Epidermal melanocyte (primary cell): ENCODE measurements around the gene ATXN7L1.
A peak's percentile ranks its signal among the peaks of the same experiment; 100 is the strongest.
"Not testable (repeated sequence)": the region's sequence is repeated elsewhere in the genome, so short reads cannot be mapped to it uniquely, and the experiment has no call there.

Experiments used
- DNase-seq: peaks from one replicate; pipeline ENCODE4 v3.0.0; 2011; ENCODE audit warnings: low spot score; ENCODE audit not compliant: insufficient read length

The ATXN7L1 gene

GRCh38 chr7:105861224-105861623 lies 15.2 kb downstream of the ATXN7L1 start:
- no peak for DNase-seq

GRCh38 chr7:105860793-105861192 lies 15.6 kb downstream of the ATXN7L1 start:
- DNase-seq = no peak

GRCh38 chr7:105857009-105857952 lies 19.1 kb downstream of the ATXN7L1 start:
- DNase-seq = no peak

- DNase-seq = no peak
Observed at GRCh38 chr7:105854498-105854897, 21.9 kb downstream of the ATXN7L1 start.

DNA sequence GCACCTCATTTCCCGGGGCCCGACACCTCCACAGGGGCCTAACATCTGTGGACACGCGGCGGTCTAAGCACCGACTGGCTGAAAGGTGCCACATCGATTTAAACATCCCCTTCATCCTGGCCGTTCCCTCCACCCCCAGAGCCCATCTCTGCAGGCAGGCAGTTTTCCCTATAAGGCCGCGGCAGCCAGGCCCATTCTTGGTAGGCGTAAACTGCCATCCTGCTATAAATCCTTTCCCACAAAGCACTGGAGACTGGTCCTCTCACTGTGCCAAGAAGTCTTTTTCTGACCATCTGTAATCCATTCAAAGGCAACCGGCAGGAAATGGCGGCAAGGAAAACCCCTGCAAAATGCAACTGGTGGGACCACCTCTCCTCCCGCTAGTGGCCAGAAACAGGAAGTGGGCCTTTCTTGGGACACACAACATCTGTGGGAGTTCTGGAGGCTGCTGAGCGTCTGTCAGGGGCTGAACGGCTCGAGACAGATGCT lies 22.4 kb downstream of the ATXN7L1 start:
- no peak for DNase-seq

GRCh38 chr7:105851064-105851463 lies 25.3 kb downstream of the ATXN7L1 start:
- DNase-seq = no peak

- no peak for DNase-seq
Observed at GRCh38 chr7:105849122-105849855, 27.1 kb downstream of the ATXN7L1 start.

DNA sequence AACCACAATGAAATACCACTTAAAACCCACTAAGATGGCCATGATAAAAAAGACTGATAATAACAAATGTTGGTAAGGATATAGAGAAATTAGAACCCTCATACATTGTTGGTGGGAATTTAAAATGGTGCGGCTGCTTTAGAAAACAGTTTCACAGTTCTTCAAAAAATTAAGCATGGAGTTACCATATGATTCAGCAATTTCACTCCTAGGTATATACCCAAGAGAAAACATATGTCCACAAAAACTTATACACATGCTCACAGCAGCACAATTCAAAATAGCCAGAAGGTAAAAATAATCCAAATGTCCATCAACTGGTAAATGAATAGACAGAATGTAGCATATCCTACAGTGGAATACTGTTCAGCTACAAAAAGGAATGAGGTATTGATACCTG lies 30.0 kb downstream of the ATXN7L1 start:
- DNase-seq = no peak

- DNase-seq = not testable (repeated sequence)
Observed at GRCh38 chr7:105844681-105845080, 31.7 kb downstream of the ATXN7L1 start.

- DNase-seq = no peak
Observed at GRCh38 chr7:105841866-105842265, 34.5 kb downstream of the ATXN7L1 start.

DNA sequence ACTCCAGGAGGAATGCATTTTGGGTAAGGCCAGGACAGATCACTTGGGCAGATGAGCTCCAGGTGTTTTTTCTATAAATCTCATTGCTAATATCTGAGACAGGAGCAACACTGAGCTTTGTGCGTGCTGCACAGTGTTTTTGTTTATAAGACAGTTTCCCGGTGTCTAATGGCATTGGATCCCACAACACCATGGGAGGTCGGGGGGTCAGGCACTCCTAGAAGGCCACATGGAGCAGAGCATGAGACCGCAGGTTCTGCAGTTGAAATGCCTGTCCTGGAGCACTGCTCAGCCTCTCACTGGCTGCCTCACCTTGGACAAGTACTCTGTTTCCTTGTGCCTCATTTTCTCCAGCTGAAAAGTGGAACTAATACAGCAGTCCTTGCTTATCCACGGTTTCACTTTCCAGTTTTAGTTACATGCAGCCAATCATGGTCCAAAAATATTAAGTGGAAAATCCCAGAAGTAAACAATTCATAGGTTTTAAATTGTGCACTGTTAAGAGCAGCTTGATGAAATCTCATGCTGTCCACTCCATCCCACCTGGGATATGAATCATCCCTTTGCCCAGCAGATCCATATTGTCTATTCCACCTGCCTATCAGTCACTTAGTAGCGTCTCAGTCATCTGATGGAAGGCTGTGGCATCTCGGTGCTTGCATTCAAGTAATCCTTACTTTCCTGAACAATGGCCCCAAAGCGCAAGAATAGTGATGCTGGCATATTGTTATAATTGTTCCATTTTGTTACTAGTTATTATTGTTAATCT lies 35.2 kb downstream of the ATXN7L1 start:
- DNase-seq = no peak

- DNase-seq = no peak
Observed at GRCh38 chr7:105839266-105839665, 37.1 kb downstream of the ATXN7L1 start.

GRCh38 chr7:105838627-105839231 lies 37.7 kb downstream of the ATXN7L1 start:
- DNase-seq = no peak

DNA sequence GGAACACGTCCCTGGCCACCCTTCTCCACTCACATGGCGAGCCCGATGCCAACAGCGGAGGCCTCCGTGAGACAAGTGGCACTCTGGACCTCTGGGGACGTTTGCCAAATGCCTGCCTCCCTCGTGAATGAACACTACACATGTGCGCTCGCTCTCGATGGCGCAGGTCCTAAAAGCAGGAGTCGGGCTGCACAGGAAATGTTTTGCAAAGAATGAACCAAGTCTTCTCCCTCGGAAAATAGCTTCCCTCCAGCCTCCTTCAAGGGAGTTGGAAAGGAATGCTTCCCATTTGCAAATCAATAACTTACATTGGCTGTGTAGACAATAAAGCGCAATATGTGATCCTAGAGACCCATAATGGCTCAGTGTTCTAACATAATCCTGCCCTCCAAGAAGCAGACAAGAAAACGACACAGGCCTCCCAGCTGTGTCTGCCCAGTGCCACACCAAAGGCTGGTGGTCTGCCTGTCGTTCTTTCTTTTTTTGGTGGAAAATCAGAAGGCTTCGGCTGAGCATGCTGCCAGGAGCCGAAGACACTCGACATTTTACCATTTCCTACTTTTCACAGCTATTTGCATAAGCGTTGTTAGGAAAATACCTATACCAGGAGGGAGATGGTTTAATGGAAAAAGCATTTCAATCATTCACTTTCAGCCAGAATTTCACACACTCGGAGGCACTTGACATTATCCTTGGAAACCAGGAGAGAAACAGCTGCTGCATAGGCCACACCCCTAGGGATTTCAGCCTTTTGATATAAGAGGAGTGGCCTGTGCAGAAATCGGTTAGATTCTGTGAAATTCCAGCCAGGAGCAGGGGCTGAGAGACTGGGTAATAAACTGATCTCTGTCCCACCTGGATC lies 38.4 kb downstream of the ATXN7L1 start:
- no peak for DNase-seq

DNA sequence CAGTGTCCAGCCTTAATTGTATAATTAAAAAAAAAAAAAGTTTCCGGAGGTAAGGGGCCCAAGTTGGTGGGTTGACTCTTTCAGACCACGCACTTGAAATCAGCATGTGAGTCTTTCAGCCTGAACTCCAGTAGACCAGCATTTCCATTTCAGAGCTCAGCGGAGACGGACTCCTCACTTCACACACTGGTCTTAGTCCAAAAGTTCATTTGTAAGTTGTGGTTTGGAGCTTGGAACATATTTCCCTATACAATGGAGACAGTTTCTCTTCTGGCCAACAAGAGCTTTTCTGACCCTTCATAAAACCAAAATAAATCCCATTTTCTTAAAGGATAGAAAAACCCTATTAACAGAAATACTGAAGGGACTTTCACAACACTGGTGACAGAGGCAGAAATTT lies 41.0 kb downstream of the ATXN7L1 start:
- DNase-seq = no peak

DNA sequence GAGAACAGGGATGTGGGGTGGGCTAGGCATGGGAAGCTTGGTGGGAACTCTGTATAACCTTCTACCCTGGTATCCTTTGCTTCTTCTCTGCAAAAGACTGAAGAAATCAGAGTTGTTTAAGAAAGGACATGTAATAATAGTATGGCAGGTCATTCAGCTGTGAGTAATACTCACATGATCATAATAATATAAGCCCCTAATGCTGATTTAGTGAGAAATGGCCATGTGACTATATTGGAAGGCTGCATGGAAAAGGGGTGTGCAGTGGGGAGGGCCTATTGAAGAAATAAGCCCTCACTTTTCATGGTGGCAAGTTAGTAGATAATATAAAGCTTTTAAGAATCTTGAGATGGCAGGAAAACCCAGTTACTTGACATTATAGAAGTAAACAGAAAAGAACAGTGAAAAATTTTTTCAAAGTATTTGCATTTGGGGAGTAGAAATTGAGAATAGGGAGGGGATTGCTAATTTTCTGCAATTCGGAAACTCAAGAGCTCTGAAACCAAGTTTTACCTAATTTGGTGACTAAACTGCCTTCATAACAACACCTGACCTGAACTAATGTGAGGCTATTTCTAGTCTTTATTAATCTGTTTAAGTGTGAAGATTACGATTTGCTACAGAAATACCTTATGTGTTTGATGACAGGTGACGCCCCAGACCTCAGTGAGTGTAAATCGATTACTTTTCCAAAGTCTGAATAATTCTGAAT lies 44.4 kb downstream of the ATXN7L1 start:
- DNase-seq = no peak

- no peak for DNase-seq
Observed at GRCh38 chr7:105831302-105831620, 45.1 kb downstream of the ATXN7L1 start.

GRCh38 chr7:105830405-105831301 lies 45.7 kb downstream of the ATXN7L1 start:
- DNase-seq = peak; percentile 56
